Amniotic stem cell (primary cell): ENCODE data around the gene SLC30A1.

ENCODE experiments used
- DNase-seq: peaks from one replicate; lab custom pipeline; 2025; lab: John Stamatoyannopoulos, UW

SLC30A1 gene

DNA sequence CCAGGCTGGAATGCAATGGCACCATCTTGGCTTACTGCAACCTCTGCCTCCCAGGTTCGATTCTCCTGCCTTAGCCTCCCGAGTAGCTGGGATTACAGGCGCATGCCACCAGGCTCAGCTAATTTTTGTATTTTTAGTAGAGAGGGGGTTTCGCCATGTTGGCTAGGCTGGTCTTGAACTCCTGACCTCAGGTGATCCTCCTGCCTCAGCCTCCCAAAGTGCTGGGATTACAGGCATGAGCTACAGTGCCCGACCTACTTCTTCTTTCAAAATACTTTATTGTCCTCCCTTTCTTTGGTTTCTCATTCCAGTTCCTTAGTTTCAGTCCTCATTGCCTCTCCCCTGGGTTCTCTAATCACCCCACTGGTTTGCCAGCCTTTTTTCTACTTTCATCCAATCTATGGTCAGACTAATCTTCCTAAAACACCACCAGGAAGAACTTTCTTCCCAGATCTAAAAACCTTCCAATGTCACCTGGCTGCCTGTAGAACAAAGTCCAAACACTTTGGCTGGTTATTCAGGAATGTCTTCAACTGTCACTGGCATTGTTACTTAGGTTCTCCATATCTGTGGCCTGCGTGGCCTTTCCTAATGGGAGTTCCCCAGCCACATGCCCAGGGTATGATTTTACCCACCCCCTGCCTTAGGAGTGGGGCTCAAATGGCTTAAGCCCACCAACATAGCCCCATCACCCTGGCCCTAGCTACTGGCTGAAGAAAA, 29.0 kb upstream of the SLC30A1 start:
- DNase-seq: no peak

DNA sequence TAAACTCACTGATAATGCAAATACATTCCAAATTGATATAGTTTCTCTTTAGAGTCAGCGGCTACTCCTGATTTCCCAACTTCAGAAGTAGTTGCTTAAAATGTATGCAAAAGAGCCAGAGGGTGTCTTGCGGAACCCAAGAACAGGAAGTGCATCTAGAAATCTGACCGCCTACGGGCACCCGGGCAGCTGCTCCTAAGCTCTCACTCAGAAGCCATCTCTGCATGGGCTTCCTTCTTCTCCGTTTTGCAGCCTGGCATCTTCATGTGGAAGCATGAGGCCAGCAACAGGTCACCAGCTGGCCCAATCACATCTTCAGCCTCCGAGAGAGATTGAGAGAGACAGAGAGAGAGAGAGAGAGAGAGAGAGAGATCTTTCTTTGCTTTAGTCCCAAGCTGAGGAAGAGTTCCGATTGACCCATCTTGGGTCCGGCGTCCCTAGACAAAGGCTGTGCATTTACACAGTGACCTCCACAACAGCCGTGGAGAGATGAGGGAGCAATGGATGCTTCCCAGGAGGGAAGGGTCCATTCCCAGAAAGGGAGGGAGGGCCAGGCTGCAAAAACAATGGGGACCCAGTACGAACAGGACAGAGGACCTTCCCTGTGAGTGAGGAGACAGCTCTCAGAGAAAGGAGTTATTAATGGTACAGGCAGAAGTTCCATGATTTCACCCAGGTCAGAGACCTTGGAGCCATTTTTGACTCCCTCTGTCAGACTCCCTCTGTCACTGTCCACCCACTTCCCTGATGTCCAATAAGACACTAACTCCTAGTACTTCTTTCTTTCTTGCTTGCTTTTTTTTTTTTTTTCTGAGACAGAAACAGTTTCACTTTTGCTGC, 28.2 kb upstream of the SLC30A1 start:
- no peak for DNase-seq

DNA sequence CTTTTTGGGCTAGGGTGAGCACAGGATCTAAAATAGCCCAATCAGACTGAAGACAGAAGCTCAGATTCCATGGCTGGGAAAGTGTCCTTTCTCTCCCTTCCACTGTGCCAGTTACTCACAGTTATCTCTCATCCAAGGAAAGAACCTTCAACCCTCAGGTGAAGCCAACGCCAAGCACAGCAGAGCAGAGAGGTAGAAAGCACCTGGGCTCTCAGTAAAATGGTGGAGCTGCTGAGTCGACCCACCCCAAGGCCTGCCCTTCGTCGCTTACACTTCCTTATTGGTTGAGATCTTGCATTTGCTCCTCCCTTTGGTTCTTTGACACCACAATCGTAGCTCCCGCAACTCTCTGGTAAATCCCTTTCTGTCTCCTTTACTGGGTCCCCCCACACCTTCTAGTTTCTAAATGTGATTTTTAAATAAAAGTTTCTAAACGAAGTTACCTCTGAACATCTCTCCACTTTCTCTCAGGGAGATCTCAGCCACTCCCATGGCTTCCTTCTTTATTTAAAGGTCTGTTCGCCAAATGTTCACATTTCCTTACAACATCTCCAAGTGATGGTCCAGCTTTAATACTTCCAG, 27.5 kb upstream of the SLC30A1 start:
- DNase-seq: no peak

DNA sequence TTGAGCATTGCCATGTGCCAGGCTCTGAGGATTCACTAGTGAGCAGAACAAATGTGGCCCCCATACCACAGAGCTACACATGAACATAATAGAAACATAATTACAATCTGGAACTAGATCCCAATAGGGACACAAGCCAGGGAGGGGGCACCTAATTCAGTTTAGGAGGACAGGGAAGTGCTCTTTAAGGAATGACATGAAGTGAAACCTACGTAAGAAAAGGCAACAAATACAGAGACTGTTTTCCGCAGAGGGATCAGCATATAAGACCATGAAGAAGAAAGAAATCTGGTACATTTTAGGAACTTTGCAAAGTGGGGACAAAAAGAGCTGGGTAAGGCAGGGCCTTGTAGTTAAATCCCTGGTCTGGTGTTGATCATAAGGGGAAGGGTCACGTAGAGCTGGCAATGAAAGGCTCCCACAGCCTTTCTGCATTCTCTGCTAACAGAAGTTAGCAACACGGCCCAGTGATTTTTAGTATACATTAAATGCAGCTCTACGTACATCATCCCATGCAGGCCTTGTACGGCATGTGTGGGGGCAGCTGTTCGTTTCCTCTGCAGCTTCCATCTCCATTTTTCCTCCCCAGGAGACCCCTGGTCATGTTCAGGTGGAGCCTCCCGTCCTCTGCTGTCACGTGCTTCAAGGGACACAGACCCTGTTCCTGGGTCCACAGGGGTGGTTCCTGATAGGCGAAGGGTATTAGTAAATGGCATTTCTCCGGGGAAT, 26.8 kb upstream of the SLC30A1 start:
- DNase-seq: no peak

DNA sequence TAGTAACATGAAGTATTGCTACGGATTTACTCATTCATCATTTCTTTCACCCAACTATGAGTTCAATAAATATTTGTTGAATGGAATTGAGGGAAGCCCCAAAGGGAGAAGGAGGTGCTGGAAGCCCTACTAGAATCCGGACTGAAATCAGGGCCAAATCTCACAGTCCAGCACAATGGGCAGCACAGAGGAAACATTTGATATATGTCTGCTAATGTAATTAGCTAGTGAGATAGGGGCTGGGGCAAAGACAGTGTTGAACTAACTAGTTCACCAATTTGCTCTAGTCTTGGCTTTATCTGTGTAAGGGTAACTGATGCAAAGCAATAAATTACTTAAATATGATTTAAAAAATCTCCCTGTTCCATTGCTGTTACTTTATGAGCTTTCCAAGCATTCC, 26.1 kb upstream of the SLC30A1 start:
- no peak for DNase-seq

DNA sequence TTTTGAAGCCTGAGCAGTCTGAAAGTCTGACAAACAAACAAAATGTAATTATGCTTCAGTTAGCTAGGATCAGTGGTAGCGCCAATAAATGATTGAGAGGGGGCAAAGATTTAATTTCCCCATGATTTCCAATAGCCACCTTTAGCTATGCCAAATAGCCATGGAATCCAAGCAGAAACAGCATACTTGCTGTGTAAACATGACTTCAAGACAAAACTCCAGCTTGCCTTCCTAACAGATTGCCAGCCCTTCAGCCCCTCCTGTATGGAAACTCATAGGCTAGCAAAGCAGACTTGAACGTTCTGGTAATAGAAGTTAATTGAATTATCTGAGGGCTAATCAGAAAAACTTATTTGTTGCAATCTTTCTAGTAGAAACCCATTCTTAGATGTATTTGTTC, 25.6 kb upstream of the SLC30A1 start:
- no peak for DNase-seq

DNA sequence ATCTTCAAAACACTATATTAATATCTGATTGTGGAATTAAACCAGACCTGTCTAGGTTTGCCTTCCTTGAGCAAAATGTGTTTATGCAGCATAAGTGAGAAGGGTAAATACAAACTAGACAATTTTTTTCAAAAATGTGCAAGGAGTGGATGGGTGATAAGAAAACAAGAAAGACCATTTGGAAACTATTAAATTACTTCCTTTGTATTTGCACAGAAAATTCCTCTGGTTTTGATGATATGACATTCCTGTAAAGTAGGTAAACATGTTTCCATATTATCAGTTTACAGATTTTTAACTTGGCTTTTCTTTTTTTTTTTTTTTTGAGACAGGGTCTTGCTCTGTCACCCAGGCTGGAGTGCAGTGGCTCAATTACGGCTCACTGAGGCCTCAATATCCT, 24.8 kb upstream of the SLC30A1 start:
- no peak for DNase-seq

DNA sequence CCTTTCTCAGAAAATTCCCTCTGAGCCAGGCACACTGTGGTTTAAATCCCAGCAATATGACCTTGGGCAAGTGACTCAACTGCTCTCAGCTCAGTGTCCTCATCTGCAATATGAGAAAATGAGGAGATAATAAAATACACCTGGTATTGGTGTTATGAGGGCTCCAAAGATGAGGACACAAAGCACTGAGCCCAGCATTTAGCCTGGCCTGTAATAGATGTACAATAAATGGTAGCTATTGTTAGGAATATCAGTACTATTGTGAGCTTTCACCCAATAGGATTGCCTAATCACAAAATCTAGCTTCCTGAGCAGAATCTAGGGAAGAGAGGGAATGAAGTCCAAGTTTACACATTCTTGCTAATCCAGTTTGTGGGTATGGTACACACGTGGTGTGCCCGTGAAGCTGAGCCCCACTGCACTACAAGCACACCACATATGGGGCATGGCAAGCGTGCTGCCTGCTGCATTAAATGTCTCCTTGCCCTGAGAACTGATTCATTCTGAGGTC, 24.3 kb upstream of the SLC30A1 start:
- no peak for DNase-seq

DNA sequence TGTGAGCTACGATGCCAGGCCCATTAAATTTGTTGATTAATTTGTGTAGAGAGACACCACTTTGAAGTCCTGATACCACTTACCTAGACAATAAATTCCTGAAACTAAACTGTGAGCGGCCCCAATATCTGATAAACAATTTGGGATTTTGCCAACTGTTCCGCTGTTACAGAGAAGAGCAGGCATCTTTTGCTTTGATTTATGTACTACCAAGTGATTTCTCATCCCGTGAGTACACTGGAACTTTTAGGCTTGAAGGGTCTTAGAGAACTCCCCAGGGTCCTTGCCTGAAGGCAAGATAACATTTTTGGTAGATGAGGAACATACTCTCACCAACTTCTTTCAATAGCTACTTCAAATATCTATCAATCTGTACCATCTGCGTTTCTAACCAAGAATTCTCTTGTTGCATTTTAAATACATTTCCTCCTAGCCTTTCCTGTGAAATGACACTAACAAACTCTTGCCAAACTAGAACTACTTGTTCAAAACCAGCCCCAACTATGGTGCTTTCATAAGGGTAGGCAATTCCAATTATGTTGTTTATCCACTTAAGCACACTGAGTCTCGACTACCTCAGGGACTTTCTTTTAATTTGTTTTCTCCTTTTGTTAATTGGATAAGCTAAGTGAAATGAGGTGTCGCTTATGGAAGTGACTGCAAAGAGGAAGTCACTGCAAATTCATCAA, 23.2 kb upstream of the SLC30A1 start:
- DNase-seq: no peak

DNA sequence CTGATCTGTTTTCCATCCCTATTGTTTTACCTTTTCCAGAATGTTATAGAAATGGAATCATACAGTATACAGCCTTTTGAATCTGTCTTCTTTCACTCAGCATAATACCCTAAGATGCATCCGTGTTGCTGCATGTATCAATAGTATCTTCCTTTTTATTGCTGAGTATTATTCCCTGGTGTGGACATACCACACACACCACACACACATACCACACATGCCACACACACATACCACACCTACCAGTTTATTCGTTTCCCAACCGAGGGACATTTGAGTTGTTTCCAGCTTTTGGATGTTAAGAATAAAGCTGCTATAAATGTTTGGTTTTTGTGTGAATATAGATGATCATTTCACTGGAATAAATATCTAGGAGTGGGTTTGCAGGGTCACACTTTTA, 22.2 kb upstream of the SLC30A1 start:
- no peak for DNase-seq

DNA sequence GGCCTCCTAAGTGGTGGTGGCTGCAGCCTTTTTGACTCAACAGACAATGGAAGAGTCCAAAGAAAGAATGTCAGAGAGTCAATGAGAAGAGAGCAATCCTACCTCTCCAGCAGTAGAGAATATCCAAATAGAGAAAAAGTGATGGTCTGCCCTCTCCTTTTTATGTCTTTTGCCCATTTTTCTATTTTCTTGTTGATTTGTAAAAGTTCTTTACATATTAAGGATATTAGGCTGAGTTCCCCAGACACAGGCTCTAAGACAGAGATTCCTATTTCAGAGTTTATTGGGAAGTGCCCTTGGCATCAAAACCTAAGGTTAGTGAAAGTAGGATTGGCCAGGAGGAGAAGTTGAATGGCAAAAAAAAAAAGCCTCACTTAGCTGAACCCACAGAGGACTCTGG, 20.3 kb upstream of the SLC30A1 start:
- DNase-seq: no peak

DNA sequence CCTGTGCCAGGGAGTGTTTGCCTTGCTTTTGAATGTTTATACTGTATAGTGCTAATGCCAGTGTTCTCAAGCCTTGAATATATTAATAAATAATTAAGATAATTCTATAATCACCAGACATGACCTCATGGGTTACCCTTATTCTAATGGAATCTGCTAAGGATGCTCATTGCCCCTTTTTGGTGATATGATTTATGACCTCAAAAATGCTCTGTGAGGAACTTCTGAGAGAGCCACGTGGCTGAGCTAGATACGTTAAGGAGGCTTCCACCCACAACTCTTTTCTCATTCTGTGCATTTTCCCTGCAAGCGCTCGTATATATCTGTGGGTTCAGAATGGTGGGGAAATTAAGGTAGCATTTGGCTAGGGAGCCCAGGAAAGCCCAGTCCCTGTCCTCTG, 19.6 kb upstream of the SLC30A1 start:
- DNase-seq: no peak

DNA sequence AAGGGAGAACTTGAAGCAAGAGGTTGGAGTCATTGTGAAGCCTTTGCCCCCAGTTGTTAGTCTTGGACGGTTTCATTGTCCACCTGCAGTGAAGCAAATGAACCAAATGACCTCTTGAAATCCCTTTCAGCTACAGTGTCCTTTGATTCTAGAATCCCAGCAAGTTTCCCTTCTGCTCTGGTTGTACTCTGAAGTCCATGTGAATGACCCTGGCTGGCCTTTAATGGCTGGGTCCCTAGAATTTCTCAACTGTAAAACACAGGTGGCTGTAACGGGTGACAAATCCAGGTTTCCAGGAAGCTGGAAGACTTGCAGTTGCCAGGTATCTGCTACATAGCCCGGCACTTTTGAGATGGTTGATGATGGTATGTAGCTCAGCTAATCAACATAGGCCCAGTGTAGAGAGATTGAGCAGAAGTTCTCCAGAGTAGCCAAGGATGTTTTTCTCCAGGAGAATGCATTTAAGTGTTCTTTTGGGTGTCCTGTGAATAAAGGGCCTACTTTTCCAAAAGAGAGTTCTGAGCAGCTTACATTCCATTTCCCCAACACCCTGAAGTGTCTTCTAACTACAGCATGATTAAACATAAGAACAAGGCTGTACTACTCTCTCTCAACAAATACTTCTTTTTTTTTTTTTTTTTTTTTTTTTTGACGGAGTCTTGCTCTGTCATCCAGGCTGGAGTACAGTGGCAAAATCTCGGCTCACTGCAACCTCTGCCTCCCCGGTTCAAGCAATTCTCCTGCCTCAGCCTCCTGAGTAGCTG, 17.6 kb upstream of the SLC30A1 start:
- DNase-seq: no peak

DNA sequence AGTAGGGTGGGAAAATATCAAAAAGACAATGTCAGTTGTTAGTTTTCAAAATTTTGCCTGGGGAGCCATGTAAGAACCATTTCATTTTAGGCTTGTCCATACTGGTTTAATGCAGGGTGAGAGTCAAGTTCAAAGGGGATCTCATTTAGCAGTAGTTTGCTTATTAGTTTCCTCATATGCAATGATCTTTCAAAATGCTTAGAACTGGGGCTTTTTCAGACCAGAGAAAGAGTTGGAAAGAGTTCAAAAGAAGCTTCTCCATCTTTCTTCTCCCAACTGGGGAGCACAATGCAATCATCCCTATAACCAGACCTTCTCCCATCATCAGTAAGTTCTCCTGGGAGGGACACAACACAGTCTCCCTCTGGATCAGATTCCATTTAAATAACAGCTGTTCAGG, 16.5 kb upstream of the SLC30A1 start:
- DNase-seq: no peak

DNA sequence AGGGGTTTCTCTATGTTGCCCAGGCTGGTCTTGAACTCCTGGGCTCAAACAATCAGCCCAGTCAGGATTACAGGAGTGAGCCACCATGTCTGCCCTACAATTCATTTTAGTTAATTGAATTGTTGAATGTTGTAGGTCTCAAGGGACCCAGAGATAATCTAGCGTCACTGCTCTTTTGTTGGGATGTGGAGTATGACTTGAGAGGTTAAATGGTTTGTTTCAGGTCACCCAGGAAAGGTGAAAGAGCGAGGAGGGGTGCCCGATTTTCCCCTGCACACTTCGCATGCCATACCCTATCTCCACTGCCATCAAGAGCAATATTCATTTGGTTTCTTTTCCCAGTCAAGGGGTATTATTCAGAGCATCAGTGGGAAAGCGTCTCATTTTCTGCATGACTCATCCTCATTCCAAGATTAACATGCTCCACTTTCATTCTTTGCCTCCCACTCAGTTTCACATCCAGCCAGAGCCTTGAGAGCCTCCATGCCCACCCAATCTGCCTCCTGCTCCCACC, 13.1 kb upstream of the SLC30A1 start:
- DNase-seq: peak; percentile 69

DNA sequence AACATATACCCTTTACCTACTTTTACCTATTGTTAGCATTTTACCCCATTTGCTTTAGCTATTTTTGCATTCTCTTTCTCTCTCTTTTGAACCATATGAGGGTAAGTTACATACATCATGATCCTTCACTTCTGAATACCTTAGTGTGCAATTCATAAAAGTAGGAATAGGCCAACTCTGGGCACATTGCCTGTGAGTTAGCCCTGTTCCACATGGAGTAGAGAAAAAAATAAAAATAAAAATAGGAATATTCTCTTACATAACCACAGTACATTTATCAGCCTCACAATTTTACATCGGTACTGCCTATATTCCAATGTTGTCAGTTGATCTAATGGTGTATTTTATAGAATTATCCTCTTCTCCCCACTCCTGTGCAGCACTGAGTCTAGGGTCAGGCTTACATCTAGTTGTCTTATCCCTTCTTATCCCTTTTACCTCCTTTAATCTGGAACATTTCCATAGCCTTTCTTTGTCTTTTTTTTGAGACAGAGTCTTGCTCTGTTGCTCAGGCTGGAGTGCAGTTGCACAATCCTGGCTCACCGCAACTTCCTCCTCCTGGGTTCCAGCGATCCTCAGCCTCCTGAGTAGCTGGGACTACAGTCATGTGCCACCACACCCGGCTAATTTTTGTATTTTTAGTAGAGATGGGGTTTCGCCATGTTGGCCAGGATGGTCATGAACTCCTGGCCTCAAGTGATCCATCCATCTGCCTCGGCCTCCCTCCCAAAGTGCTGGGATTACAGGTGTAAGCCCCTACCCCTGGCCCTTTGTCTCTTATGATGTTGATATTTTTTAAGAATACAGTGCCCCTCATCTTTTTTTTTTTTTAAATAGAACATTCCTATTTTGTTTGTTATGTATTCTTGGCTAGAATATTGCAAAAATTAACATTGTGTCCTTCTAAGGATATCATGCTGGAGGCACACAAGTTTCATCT, 11.1 kb upstream of the SLC30A1 start:
- no peak for DNase-seq

DNA sequence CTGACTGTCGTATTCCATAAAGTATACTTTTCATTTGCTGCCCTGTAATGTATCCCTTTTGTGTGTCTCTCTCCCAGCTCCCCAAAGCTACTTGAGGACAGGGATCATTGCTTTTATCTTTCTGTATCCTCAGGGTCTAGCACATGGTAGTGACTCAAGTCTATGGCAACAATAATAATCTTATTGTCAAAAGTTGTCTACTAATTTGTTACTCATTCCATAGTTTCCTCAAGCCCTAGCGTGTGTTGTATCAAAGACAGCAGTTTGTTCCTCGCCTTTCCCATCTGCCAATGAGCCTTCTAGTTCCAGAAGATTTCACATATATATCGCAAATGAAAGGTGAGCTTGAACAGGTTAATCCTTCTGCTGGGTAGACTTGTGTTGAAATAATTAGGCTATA, 9.8 kb upstream of the SLC30A1 start:
- DNase-seq: no peak

DNA sequence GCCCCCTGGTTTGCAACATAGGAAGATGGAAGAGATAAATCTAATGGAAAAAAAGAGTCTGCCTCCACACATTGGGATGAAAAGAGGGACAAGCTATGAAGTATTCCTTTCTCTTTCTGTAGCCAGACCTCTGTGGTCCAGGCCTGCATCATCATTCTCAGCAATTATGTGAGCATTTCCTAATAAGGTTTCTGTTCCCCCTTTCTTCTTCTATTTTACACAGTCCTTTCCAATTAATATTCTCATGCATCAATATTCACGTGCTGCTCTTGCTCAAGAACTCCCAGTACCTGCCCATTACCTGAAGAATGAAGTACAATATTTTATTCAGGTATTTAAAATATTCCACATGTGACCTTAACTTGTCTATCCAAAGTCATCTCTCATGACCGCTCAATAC, 8.2 kb upstream of the SLC30A1 start:
- DNase-seq: no peak

DNA sequence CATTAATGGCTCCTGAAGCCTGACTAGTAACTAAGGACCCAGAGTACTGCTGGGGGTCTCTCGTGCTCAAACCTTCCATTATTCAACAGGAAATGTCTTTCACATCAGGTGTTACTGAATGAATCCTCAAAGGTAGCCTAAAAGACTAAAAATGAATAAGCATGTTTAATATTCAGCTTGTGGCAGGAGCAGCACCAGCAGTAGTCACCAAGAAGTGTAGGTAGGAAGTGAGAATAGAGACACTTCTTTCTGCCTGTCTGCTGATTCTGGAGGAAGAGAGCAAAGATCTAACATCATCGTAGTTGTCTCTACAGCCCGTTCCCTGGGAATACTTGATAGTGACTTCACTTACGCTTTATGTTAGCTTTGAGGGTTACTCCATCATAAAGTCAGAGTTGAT, 7.6 kb upstream of the SLC30A1 start:
- no peak for DNase-seq
